ENCODE results near the gene INCA1.

INCA1 gene

DNA sequence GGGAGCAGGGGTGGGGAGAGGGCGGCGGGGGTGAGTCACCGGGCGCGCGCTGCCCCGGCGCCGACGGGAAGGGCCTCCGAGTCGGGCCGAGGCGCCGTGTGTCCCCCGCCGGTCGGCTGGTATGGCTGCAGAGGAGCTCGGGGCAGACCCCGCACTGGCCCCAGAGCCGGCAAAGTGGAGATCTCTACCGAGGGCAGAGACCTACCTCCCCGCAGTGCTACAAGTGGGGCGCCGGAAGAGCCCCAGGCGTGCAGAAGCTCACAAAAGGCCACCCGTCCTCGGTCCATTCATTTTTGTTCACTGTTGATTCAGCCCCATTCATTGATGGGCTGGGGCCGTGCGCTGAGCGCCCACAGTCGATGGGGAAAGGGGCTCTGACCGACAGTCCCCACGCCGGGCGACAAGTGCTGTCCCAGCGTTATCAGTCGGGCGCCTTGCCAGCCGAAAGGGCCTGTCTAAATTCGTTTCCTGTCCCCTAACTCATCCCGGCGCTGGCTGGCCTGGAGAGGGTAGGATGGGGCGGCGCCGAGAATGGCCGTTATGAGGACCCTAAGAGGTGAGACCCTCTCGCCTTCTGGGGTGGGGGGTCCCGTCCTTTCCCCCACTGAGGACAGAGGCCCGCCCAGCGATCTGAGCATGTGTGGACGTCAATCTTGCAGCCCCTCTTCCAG, 47.1 kb downstream of the INCA1 start:
- TF ChIP-seq POLR2AphosphoS5 (IDR thresholded peaks at IDR 0.05; ENCODE audit: borderline replicate concordance, low read depth, low read length) (no peak), FOXP2 (optimal IDR thresholded peaks at IDR 0.05; ENCODE audit: control extremely low read depth, extremely low read length, insufficient read depth) (no peak), EZH2 (IDR thresholded peaks at IDR 0.05) (no peak)
- peak overlapping the region; percentile 64 for H3K27ac ChIP-seq
- no peak overlapping the region for H3K4me3 ChIP-seq
- no peak for DNase-seq (ENCODE audit: low read depth, low spot score)
- H3K9me3 ChIP-seq (ENCODE audit: low read depth, low read length) = no peaks in the 10 kb centered on the region
- H3K36me3 ChIP-seq (ENCODE audit: insufficient read depth, low read length) = peaks cover 20% of the 10 kb centered on the region
- no peak overlapping the region for H3K9ac ChIP-seq (ENCODE audit: insufficient read length)

DNA sequence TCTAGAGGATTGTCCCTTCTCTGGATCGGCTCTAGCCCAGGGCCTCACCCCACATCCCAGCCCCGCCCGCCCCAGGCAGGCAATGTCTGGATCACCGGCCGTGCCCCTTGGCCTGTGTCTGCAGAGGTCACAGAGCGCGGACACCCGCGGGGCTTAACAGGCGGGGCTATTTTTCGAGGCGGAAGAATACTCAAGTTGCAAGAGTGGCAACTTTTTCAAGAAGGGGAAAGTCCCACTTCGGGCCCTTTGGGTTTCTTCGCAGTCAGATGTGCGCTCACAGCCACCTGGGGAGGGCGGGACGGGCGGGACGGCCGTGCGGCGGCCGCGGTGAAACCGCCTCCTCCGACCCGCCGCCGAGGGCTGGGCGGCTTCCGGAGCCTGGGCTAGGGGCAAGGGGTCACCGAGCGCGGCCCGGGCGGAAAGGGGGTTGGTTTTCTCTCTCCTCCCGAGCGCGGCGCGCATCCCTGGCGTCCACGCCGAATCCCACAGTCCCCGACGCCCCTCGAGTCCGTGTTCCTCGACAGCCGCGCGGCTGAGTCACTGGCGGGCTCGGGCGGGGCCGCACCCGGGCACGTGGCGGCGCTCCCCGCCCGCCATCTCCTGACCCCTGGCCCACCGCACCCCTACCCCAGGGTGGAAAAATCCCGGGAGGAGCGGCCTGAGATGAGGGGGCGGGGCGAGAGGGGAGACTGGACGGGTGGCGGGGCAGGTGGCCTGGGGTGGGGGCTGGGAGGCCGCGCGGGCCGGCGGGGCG, 47.8 kb downstream of the INCA1 start:
- H3K9ac ChIP-seq (ENCODE audit: insufficient read length) = peak overlapping the region; percentile 81
- peak overlapping the region; percentile 97 for H3K27ac ChIP-seq
- DNase-seq (ENCODE audit: low read depth, low spot score) = no peak
- TF ChIP-seq FOXP2 (optimal IDR thresholded peaks at IDR 0.05; ENCODE audit: control extremely low read depth, extremely low read length, insufficient read depth) (no peak), EZH2 (IDR thresholded peaks at IDR 0.05) (no peak), POLR2AphosphoS5 (IDR thresholded peaks at IDR 0.05; ENCODE audit: borderline replicate concordance, low read depth, low read length) (no peak; the same call in 1 of the 2 replicates)
- peaks cover 27% of the 10 kb centered on the region for H3K36me3 ChIP-seq (ENCODE audit: insufficient read depth, low read length)
- H3K9me3 ChIP-seq (ENCODE audit: low read depth, low read length) = no peaks in the 10 kb centered on the region
- peak overlapping the region; percentile 83 for H3K4me3 ChIP-seq

GRCh38 chr17:4948931-4949320, 48.4 kb downstream of the INCA1 start:
- H3K27ac ChIP-seq = peak overlapping the region; percentile 97
- H3K9me3 ChIP-seq (ENCODE audit: low read depth, low read length) = no peaks in the 10 kb centered on the region
- peak overlapping the region; percentile 81 for H3K9ac ChIP-seq (ENCODE audit: insufficient read length)
- peak overlapping the region; percentile 83 for H3K4me3 ChIP-seq
- TF ChIP-seq FOXP2 (optimal IDR thresholded peaks at IDR 0.05; ENCODE audit: control extremely low read depth, extremely low read length, insufficient read depth) = no peak
- no peak for TF ChIP-seq POLR2AphosphoS5 (IDR thresholded peaks at IDR 0.05; ENCODE audit: borderline replicate concordance, low read depth, low read length)
- TF ChIP-seq EZH2 (IDR thresholded peaks at IDR 0.05) = no peak
- H3K36me3 ChIP-seq (ENCODE audit: insufficient read depth, low read length) = peaks cover 33% of the 10 kb centered on the region
- no peak for DNase-seq (ENCODE audit: low read depth, low spot score)

- Histone ChIP-seq H3K9me3 (ENCODE audit: low read depth, low read length) (no peaks in the 10 kb centered on the region), H3K36me3 (ENCODE audit: insufficient read depth, low read length) (peaks cover 36% of the 10 kb centered on the region), H3K27ac (peak within 1 kb of the TSS; percentile 97), H3K9ac (ENCODE audit: insufficient read length) (peak within 1 kb of the TSS; percentile 90), H3K4me3 (peak within 1 kb of the TSS; percentile 83)
- no peak for TF ChIP-seq EZH2 (IDR thresholded peaks at IDR 0.05)
- peak; percentile 62; the same call in 1 of the 2 replicates for TF ChIP-seq POLR2AphosphoS5 (IDR thresholded peaks at IDR 0.05; ENCODE audit: borderline replicate concordance, low read depth, low read length)
- no peak for TF ChIP-seq FOXP2 (optimal IDR thresholded peaks at IDR 0.05; ENCODE audit: control extremely low read depth, extremely low read length, insufficient read depth)
- peak; percentile 52 for DNase-seq (ENCODE audit: low read depth, low spot score)
These were observed 49.0 kb downstream of the INCA1 start, which contains the start of gene PFN1 for GRCh38 chr17:4948166-4948930. PFN1 (minus strand) TSS chr17:4948530; CDS start chr17:4948394, 136 bp downstream.

GRCh38 chr17:4947411-4948165, 49.7 kb downstream of the INCA1 start:
- Histone ChIP-seq H3K4me3 (peak overlapping the region; percentile 83), H3K27ac (peak overlapping the region; percentile 97), H3K9ac (ENCODE audit: insufficient read length) (peak overlapping the region; percentile 90), H3K36me3 (ENCODE audit: insufficient read depth, low read length) (peaks cover 43% of the 10 kb centered on the region), H3K9me3 (ENCODE audit: low read depth, low read length) (no peaks in the 10 kb centered on the region)
- DNase-seq (ENCODE audit: low read depth, low spot score) = no peak
- no peak for TF ChIP-seq FOXP2 (optimal IDR thresholded peaks at IDR 0.05; ENCODE audit: control extremely low read depth, extremely low read length, insufficient read depth)
- TF ChIP-seq EZH2 (IDR thresholded peaks at IDR 0.05) = no peak
- no peak; the same call in 1 of the 2 replicates for TF ChIP-seq POLR2AphosphoS5 (IDR thresholded peaks at IDR 0.05; ENCODE audit: borderline replicate concordance, low read depth, low read length)

DNA sequence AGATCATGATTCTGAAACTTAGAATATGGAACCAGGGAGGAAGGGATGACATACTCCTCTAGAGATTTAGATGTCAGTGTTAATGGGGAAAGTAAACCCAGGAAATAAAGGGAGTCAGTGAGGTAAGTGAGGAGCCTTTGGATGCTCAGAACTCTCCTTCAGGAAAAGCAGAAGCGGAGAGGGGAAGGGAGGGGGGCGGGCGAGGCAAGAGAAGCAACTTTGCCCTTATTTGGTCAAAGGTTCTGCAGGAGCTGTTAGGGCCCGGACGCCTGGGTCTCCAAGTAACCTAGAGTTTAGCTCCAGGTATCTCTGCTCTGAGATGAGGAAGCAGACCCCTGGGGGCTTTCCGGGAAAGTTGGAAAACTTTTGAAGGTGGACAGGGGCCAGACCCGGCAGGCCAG, 50.3 kb downstream of the INCA1 start:
- H3K4me3 ChIP-seq = peak overlapping the region; percentile 83
- no peak for TF ChIP-seq POLR2AphosphoS5 (IDR thresholded peaks at IDR 0.05; ENCODE audit: borderline replicate concordance, low read depth, low read length)
- TF ChIP-seq FOXP2 (optimal IDR thresholded peaks at IDR 0.05; ENCODE audit: control extremely low read depth, extremely low read length, insufficient read depth) = no peak
- no peak for TF ChIP-seq EZH2 (IDR thresholded peaks at IDR 0.05)
- peak overlapping the region; percentile 90 for H3K9ac ChIP-seq (ENCODE audit: insufficient read length)
- DNase-seq (ENCODE audit: low read depth, low spot score) = no peak
- H3K9me3 ChIP-seq (ENCODE audit: low read depth, low read length) = no peaks in the 10 kb centered on the region
- H3K36me3 ChIP-seq (ENCODE audit: insufficient read depth, low read length) = peaks cover 49% of the 10 kb centered on the region
- H3K27ac ChIP-seq = 0 out of 2 replicates have a peak overlapping the region, but pooled peaks have one; percentile 55

GRCh38 chr17:4946312-4946976, 50.9 kb downstream of the INCA1 start:
- 0 out of 2 replicates have a peak overlapping the region, but pooled peaks have one; percentile 55 for H3K27ac ChIP-seq

More at GRCh38 chr17:4946312-4946976, 50.9 kb downstream of the INCA1 start:
- peak overlapping the region; percentile 90 for H3K9ac ChIP-seq (ENCODE audit: insufficient read length)
- peaks cover 50% of the 10 kb centered on the region for H3K36me3 ChIP-seq (ENCODE audit: insufficient read depth, low read length)
- DNase-seq (ENCODE audit: low read depth, low spot score) = no peak
- no peak for TF ChIP-seq EZH2 (IDR thresholded peaks at IDR 0.05)
- TF ChIP-seq FOXP2 (optimal IDR thresholded peaks at IDR 0.05; ENCODE audit: control extremely low read depth, extremely low read length, insufficient read depth) = no peak
- peak; percentile 21; the same call in 1 of the 2 replicates for TF ChIP-seq POLR2AphosphoS5 (IDR thresholded peaks at IDR 0.05; ENCODE audit: borderline replicate concordance, low read depth, low read length)
- peak overlapping the region; percentile 83 for H3K4me3 ChIP-seq
- H3K9me3 ChIP-seq (ENCODE audit: low read depth, low read length) = no peaks in the 10 kb centered on the region

All from SK-N-MC (cell line).